MCF 10A (cell line): ENCODE data around the gene TBC1D14. TPM values are rescaled to one million over a fixed set of nuclear protein-coding genes. Genes with fewer than 3 reads are reported as not detected.

Experiments
- BruUV-seq: library from RNA; stranded (reverse); fragments of 400-500 nt; replicated peaks from 2 replicates; lab custom pipeline; 2021; lab: Mats Ljungman, UMichigan
- CTCF ChIA-PET: fragments of 300-600 bp; sonication (Branson Sonifier 250); formaldehyde crosslinking; extraction: SDS; loops from one replicate; lab custom pipeline; 2021; ENCODE audit warnings: antibody characterized with exemption, inconsistent platforms; lab: Yijun Ruan, JAX
- POLR2A ChIA-PET: fragments of 300-600, 350-650 bp; sonication (Branson Sonifier 250); formaldehyde crosslinking; extraction: SDS; loops from one replicate; lab custom pipeline; 2020; ENCODE audit warnings: antibody characterized with exemption, inconsistent platforms; lab: Yijun Ruan, JAX
- DNase-seq: peaks from one replicate; pipeline ENCODE4 v3.0.0-alpha.2; 2018; ENCODE audit not compliant: unreplicated experiment
- H3K27ac Mint-ChIP-seq: one replicate; pipeline ENCODE4 v1.8.0; 2022; ENCODE audit warnings: mild to moderate bottlenecking, low read depth, mixed read lengths; ENCODE audit not compliant: unreplicated experiment
- H3K27me3 Mint-ChIP-seq: one replicate; pipeline ENCODE4 v1.8.0; 2022; ENCODE audit warnings: mixed read lengths; ENCODE audit not compliant: insufficient read depth, unreplicated experiment
- H3K36me3 Mint-ChIP-seq: one replicate; pipeline ENCODE4 v1.8.0; 2022; ENCODE audit warnings: mild to moderate bottlenecking, moderate library complexity, mixed read lengths; ENCODE audit not compliant: insufficient read depth, unreplicated experiment
- H3K4me1 Mint-ChIP-seq: one replicate; pipeline ENCODE4 v1.8.0; 2022; ENCODE audit warnings: mixed read lengths; ENCODE audit not compliant: insufficient read depth, unreplicated experiment
- H3K4me3 Mint-ChIP-seq: one replicate; pipeline ENCODE4 v1.8.0; 2022; ENCODE audit warnings: mild to moderate bottlenecking, moderate library complexity, mixed read lengths; ENCODE audit not compliant: unreplicated experiment
- H3K9me3 Mint-ChIP-seq: one replicate; pipeline ENCODE4 v1.8.0; 2022; ENCODE audit warnings: mixed read lengths; ENCODE audit not compliant: unreplicated experiment
- intact Hi-C: fragments of 100-400 bp; cut with micrococcal nuclease; formaldehyde crosslinking; loops from 2 replicates; pipeline ENCODE4 v1.14.1; 2022
- total RNA-seq: library from RNA; stranded (reverse); gene quantifications from 2 replicates; pipeline ENCODE4 v1.2.3, GENCODE V29; 2022
- TF ChIP-seq, protein P1 (sequence below): fragments of 200-600 bp; IDR thresholded peaks from one replicate; pipeline ENCODE4 v1.8.0; 2022; ENCODE audit warnings: antibody characterized with exemption, mild to moderate bottlenecking; ENCODE audit not compliant: unreplicated experiment

Gene TBC1D14
- total RNA-seq, 1 experiment from 2014 or later = 55.1 TPM

DNA sequence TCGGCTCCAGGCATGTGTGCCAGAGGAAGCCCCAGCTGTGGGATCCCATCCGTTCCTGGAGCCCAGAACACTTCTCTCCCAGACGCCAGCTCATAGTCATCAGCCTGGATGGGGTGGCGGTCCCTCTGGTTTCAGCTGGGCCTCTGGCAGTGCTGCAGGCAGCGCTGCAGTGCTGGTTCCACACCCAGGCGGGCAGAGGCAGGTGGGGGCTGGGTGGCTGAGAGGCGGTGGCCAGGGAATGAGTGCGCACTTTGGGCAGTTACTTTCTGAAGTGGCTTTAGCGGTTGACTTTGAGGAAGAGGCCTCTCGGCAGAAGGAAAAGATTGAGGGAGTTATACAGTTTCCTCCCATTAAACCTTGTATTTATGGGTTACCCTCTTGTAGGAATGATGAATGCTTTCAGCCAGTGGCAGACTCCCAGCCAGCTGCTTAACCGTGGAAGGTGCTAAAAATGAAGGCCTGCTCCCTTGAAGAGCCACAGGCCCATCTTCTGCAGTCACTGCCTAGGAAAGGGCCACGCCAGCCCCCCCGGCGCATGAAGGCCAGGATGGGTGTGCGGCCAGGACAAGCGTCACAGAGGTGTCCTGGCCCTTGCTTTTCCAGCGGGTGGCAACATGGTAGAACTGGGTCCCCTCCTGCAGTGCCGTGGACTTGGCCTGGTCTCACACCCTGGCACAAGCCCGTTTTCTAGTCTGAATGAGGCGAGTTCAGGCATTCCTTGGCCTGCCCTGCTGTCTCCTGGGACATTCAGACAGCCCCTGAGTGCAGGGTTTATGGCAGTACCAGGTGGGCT is 143.5 kb downstream of the TBC1D14 start:
- no TSS peak for BruUV-seq
- H3K36me3 Mint-ChIP-seq = peaks cover 57% of the 10 kb centered on the region
- H3K27ac Mint-ChIP-seq = no peak overlapping the region
- CTCF ChIA-PET = interaction anchor here (1.4 kb wide), 1 partner anchor 17 kb away, joined by 7 read pairs; no protein-coding TSS in a partner anchor
- no peaks in the 10 kb centered on the region for H3K9me3 Mint-ChIP-seq
- TF ChIP-seq, protein P1, sequence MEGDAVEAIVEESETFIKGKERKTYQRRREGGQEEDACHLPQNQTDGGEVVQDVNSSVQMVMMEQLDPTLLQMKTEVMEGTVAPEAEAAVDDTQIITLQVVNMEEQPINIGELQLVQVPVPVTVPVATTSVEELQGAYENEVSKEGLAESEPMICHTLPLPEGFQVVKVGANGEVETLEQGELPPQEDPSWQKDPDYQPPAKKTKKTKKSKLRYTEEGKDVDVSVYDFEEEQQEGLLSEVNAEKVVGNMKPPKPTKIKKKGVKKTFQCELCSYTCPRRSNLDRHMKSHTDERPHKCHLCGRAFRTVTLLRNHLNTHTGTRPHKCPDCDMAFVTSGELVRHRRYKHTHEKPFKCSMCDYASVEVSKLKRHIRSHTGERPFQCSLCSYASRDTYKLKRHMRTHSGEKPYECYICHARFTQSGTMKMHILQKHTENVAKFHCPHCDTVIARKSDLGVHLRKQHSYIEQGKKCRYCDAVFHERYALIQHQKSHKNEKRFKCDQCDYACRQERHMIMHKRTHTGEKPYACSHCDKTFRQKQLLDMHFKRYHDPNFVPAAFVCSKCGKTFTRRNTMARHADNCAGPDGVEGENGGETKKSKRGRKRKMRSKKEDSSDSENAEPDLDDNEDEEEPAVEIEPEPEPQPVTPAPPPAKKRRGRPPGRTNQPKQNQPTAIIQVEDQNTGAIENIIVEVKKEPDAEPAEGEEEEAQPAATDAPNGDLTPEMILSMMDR = no peak
- POLR2A ChIA-PET = interaction anchor here (1.7 kb wide), 1 partner anchor 14 kb away, joined by 9 read pairs; the partner anchor contains the start of gene GRPEL1
- intact Hi-C loops = no loop called here
- no peak for DNase-seq
- peaks cover 4% of the 10 kb centered on the region for H3K4me1 Mint-ChIP-seq
- no peak overlapping the region for H3K4me3 Mint-ChIP-seq
- H3K27me3 Mint-ChIP-seq = no peaks in the 10 kb centered on the region

GRCh38 chr4:7054106-7054880 is 144.7 kb downstream of the TBC1D14 start:
- TF ChIP-seq, protein P1 = no peak
- no TSS peak for BruUV-seq
- Mint-ChIP-seq H3K27ac (no peak overlapping the region), H3K36me3 (peaks cover 63% of the 10 kb centered on the region), H3K4me1 (peaks cover 4% of the 10 kb centered on the region), H3K4me3 (no peak overlapping the region), H3K27me3 (no peaks in the 10 kb centered on the region), H3K9me3 (no peaks in the 10 kb centered on the region)
- intact Hi-C loops = no loop called here
- no peak for DNase-seq
- ChIA-PET CTCF (interaction anchor here (0.6 to 1.2 kb wide), 4 partner anchors 10 to 747 kb away, joined by 3 to 7 read pairs (median 4); no protein-coding TSS in a partner anchor), POLR2A (interaction anchor here (1.2 to 1.5 kb wide), 3 partner anchors 9 to 67 kb away, joined by 3 to 8 read pairs (median 5); no protein-coding TSS in a partner anchor)

DNA sequence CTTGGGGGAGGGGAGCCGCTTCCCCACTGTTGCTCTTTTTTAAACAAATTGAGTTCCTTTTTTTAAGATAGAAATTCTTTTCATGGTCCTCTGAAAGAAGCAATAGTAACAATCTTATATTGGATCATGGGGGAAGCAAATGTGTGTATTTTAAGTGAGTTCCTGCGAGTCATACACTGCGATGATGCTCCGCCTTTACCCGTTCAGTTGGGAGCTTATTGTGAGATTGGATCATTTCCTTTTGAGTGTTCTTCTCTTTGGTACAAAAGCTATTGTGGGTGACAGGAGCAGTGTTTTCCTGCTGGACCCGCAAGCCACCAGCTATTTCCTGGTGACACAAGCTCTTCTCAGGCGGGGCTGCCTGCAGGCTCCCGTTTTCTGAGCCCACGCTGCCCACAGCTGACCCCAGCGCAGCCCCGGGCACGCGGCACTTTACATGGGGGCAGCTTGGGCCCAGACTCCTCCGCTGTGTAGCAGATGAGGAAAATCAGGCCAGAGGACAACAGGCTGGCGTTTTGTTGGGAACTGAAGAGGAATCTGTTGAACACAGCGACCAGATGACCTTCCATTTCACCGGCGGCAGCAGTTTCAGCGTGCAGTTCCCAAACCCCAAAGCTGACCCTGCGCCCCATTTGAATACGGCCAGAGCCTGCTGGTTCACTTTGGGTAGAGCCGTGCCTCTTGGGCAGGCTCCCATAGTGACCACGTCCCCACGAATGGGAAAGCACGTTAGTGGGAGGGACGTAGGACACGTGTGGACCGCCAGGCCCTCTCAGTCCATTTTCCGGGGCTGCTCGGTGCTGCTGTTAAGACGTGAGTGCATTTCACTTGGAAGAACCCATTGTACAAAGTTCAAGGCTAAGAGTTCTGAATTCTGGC is 145.7 kb downstream of the TBC1D14 start:
- H3K9me3 Mint-ChIP-seq = no peaks in the 10 kb centered on the region
- CTCF ChIA-PET = interaction anchor here (0.6 to 1.2 kb wide), 4 partner anchors 11 to 746 kb away, joined by 3 to 7 read pairs (median 4); no protein-coding TSS in a partner anchor
- H3K27me3 Mint-ChIP-seq = no peaks in the 10 kb centered on the region
- BruUV-seq = TSS peak; percentile 15
- H3K4me3 Mint-ChIP-seq = no peak overlapping the region
- peaks cover 70% of the 10 kb centered on the region for H3K36me3 Mint-ChIP-seq
- TF ChIP-seq, protein P1 = no peak
- H3K27ac Mint-ChIP-seq = no peak overlapping the region
- intact Hi-C loops = no loop called here
- DNase-seq = no peak
- H3K4me1 Mint-ChIP-seq = peaks cover 4% of the 10 kb centered on the region
- POLR2A ChIA-PET = interaction anchor here (0.9 to 1.5 kb wide), 4 partner anchors 8 to 68 kb away, joined by 3 to 8 read pairs (median 4); no protein-coding TSS in a partner anchor
